Measurements from ENCODE around the gene DYNC1LI1. TPM values are rescaled to one million over a fixed set of nuclear protein-coding genes. Genes with fewer than 3 reads are reported as not detected.

The DYNC1LI1 gene
- total RNA-seq: 29.3 and 33.0 TPM in 2 replicates

GRCh38 chr3:32570421-32571191 lies at the start of gene DYNC1LI1:
Gene DYNC1LI1 (minus strand): TSS chr3:32570858. CDS start chr3:32570770, 88 bp downstream.

GRCh38 chr3:32502118-32502945 lies 68.3 kb downstream of the DYNC1LI1 start, which contains the start of gene CMTM6:
Gene CMTM6 (minus strand): TSS chr3:32502852. CDS start chr3:32502745, 107 bp downstream.

Other genes with a start within 250 kb of the DYNC1LI1 start
- gene CMTM7, start 179.0 kb downstream of the DYNC1LI1 start, total RNA-seq: 8.7 and 17.8 TPM in 2 replicates
- gene CMTM6, start 68.0 kb downstream of the DYNC1LI1 start, total RNA-seq: 75.4 and 97.7 TPM in 2 replicates
- gene CNOT10, start 114.3 kb upstream of the DYNC1LI1 start, total RNA-seq: 23.6 and 26.5 TPM in 2 replicates
- not detected in 2 replicates for gene TRIM71, start 247.1 kb upstream of the DYNC1LI1 start, total RNA-seq

Measured in smooth muscle cell of the pulmonary artery (primary cell).